ENCODE data around the gene PRSS50.

- TF ChIP-seq CTCF (IDR thresholded peaks at IDR 0.05 in 4 of 5, conservative IDR thresholded peaks at IDR 0.05 in 1 of 5) (no peak), POLR2A (IDR thresholded peaks at IDR 0.05) (no peak)
These were observed 6.4 kb downstream of the PRSS50 start for GRCh38 chr3:46711305-46711704.

All from gastrocnemius medialis (tissue), 4 donors.